Choroid plexus epithelial cell (primary cell): ENCODE results near the gene ATP10B.

Experiments used
- DNase-seq: peaks from one replicate; pipeline ENCODE4 v3.0.0-alpha.2; 2010; ENCODE audit warnings: low read depth
- H3K4me3 ChIP-seq: 2 replicates; pipeline ENCODE4 v1.5.1; 2011; ENCODE audit warnings: low read depth, mild to moderate bottlenecking, control low read depth, low read length, moderate library complexity
- TF ChIP-seq, protein P1 (sequence below): conservative IDR thresholded peaks from 2 replicates; pipeline ENCODE4 v1.5.1; 2011; ENCODE audit warnings: low read depth, mild to moderate bottlenecking, control low read depth, inconsistent platforms, low read length, moderate library complexity

The ATP10B gene

DNA sequence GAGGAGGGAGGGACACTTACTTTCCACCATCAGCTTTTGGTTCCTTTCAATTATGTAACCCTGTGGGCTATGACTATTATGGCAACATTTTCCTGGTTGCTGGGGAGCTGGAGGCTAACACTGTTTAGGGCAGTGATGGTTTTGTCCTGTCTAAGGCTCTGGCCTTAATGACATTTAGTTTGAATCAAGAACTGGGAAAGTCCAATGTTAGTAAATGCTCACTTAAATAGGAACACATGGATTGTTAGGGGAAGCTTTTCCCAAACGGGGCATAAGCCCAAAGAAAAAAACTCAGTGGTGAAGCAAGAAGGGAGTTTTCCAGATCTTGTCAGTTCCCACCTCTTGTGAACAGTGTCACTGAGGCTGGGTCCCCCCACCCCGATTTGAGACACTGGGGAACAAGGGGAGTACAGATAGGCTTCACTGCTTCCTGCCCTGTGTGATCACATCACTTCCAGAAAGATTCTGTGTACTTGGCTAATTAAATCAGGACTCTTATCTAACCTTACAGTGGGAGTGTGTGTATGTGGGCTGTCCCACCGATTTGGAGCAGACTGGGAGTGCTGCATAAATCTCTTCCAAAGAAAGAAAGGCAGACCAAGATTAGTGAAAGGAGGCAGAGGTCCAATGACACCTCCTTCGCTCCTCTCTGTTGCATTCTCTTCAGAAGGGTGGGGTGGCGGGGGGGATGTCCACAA, 223.9 kb downstream of the ATP10B start:
- no peak for DNase-seq
- no peak overlapping the region for H3K4me3 ChIP-seq
- TF ChIP-seq, protein P1, sequence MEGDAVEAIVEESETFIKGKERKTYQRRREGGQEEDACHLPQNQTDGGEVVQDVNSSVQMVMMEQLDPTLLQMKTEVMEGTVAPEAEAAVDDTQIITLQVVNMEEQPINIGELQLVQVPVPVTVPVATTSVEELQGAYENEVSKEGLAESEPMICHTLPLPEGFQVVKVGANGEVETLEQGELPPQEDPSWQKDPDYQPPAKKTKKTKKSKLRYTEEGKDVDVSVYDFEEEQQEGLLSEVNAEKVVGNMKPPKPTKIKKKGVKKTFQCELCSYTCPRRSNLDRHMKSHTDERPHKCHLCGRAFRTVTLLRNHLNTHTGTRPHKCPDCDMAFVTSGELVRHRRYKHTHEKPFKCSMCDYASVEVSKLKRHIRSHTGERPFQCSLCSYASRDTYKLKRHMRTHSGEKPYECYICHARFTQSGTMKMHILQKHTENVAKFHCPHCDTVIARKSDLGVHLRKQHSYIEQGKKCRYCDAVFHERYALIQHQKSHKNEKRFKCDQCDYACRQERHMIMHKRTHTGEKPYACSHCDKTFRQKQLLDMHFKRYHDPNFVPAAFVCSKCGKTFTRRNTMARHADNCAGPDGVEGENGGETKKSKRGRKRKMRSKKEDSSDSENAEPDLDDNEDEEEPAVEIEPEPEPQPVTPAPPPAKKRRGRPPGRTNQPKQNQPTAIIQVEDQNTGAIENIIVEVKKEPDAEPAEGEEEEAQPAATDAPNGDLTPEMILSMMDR, result no peak

GRCh38 chr5:160626322-160626721, 225.7 kb downstream of the ATP10B start:
- no peak for DNase-seq
- H3K4me3 ChIP-seq, result no peak overlapping the region

DNA sequence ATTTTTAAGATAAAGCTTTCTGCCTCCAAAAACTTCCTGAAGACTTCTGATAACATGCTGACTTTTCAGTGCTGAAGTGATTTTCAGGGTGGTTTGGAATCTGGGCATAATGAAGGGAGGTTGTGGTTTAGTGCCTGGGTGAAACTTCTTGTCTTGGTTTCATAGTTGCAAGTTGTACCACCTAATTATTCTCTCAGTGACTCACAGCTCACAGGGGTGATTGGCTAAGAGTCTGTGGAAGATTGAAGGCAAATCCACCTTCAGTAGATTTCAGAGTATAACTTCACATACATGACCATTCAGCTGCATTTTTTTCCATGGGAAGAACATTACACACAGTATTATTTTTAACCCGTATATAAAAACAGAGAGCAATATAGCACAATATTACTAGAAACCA, 230.5 kb downstream of the ATP10B start:
- H3K4me3 ChIP-seq, result no peak overlapping the region
- no peak for DNase-seq
- TF ChIP-seq, protein P1, result no peak

More at GRCh38 chr5:160626322-160626721, 225.7 kb downstream of the ATP10B start:
- TF ChIP-seq, protein P1, result no peak

DNA sequence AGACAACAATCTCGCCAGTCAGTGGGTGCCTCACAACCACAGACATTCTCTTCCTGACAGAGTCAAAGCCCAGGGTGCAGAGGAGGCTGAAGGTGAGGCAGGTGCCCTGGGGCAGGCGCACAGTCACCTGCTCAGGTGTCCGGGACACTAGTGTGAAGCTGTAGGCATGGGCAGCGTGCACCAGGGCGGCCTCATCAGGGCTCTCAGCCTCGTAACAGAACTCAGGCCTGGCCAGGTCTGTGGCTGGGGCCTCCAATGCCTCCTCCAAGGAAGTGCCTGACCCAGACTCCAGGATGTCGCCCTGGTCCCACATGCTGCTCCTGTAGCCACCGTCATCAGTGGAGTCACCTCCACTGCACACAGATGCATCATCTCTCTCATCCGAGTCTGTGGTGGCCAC, 231.6 kb downstream of the ATP10B start:
- no peak for DNase-seq
- TF ChIP-seq, protein P1, result no peak
- H3K4me3 ChIP-seq, result no peak overlapping the region

DNA sequence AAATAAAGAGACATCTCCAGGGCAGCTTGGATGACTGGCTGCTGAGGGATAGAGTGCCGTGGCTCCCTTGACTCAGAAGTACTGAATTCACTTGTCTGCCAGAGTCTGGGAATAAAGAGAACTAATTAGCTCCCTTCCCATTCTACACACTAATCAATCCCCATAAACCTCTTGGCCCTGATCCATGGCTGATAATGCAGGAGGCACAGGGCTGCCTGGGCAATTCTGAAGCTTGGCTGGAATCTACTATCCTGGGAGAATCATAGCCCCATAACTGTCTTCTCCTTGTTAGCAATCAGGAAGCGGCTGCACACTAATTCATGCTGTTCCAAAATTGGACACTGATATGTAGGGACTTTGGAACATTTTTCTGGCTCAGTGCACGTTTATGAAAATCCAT, 232.6 kb downstream of the ATP10B start:
- no peak for DNase-seq
- no peak overlapping the region for H3K4me3 ChIP-seq
- TF ChIP-seq, protein P1, result no peak

GRCh38 chr5:160618286-160618685, 233.7 kb downstream of the ATP10B start:
- TF ChIP-seq, protein P1, result no peak
- H3K4me3 ChIP-seq, result no peak overlapping the region
- no peak for DNase-seq
